Measurements from ENCODE around the gene AGBL4.

AGBL4 gene

GRCh38 chr1:48807554-48808260 lies 1216.0 kb downstream of the AGBL4 start:
- DNase-seq = no peak

- no peak for DNase-seq
Measured at GRCh38 chr1:48803474-48803873, 1220.3 kb downstream of the AGBL4 start.

- peak; percentile 19 for DNase-seq
Measured at GRCh38 chr1:48794816-48795215, 1228.9 kb downstream of the AGBL4 start.

- no peak for DNase-seq
Measured at GRCh38 chr1:48793863-48794262, 1229.9 kb downstream of the AGBL4 start.

- no peak for DNase-seq
Measured at GRCh38 chr1:48792961-48793360, 1230.8 kb downstream of the AGBL4 start.

- peak; percentile 39 for DNase-seq
Measured at GRCh38 chr1:48790397-48790796, 1233.4 kb downstream of the AGBL4 start.

GRCh38 chr1:48789903-48790302 lies 1233.9 kb downstream of the AGBL4 start:
- peak; percentile 23 for DNase-seq

GRCh38 chr1:48785869-48786268 lies 1237.9 kb downstream of the AGBL4 start:
- no peak for DNase-seq

- DNase-seq = no peak
Measured at GRCh38 chr1:48784301-48784700, 1239.5 kb downstream of the AGBL4 start.

- no peak for DNase-seq
Measured at GRCh38 chr1:48777219-48777895, 1246.4 kb downstream of the AGBL4 start.

GRCh38 chr1:48776393-48777218 lies 1247.1 kb downstream of the AGBL4 start, which contains the start of gene BEND5:
Gene BEND5, minus strand, starts transcription at chr1:48776891. Its CDS starts 60 bp downstream, at chr1:48776831.
- no peak for DNase-seq

GRCh38 chr1:48775831-48776392 lies 1247.8 kb downstream of the AGBL4 start:
- no peak for DNase-seq

- no peak for DNase-seq
Measured at GRCh38 chr1:48773133-48773532, 1250.6 kb downstream of the AGBL4 start.

GRCh38 chr1:48772211-48772610 lies 1251.5 kb downstream of the AGBL4 start:
- no peak for DNase-seq

- DNase-seq = no peak
Measured at GRCh38 chr1:48771561-48771960, 1252.2 kb downstream of the AGBL4 start.

GRCh38 chr1:48767975-48768510 lies 1255.7 kb downstream of the AGBL4 start:
- peak; percentile 65 for DNase-seq

GRCh38 chr1:48765335-48765734 lies 1258.4 kb downstream of the AGBL4 start:
- DNase-seq = no peak

GRCh38 chr1:48761986-48762385 lies 1261.8 kb downstream of the AGBL4 start:
- no peak for DNase-seq

GRCh38 chr1:48761411-48761810 lies 1262.3 kb downstream of the AGBL4 start:
- DNase-seq = no peak

- no peak for DNase-seq
Measured at GRCh38 chr1:48760857-48761256, 1262.9 kb downstream of the AGBL4 start.

- DNase-seq = no peak
Measured at GRCh38 chr1:48758976-48759375, 1264.8 kb downstream of the AGBL4 start.

- no peak for DNase-seq
Measured at GRCh38 chr1:48757363-48757762, 1266.4 kb downstream of the AGBL4 start.
